CD4-positive, alpha-beta T cell treated with Interleukin-12 subunit alpha and Interleukin-12 subunit beta, for 1 hour (primary cell): ENCODE results near the gene C4orf46.

ENCODE experiments used
- DNase-seq: peaks from one replicate; pipeline ENCODE4 v3.0.0-alpha.2; 2020

The C4orf46 gene

GRCh38 chr4:158649111-158649680, 22.5 kb downstream of the C4orf46 start:
- no peak for DNase-seq

GRCh38 chr4:158644760-158645159, 26.9 kb downstream of the C4orf46 start:
- DNase-seq: no peak

GRCh38 chr4:158644356-158644755, 27.3 kb downstream of the C4orf46 start:
- DNase-seq: no peak

GRCh38 chr4:158636619-158637018, 35.1 kb downstream of the C4orf46 start:
- DNase-seq: no peak

- DNase-seq: no peak
These were observed 40.8 kb downstream of the C4orf46 start for GRCh38 chr4:158630893-158631292.

- DNase-seq: no peak
These were observed 46.1 kb downstream of the C4orf46 start for GRCh38 chr4:158625544-158625943.

GRCh38 chr4:158624889-158625478, 46.7 kb downstream of the C4orf46 start:
- peak; percentile 36 for DNase-seq

- no peak for DNase-seq
These were observed 49.4 kb downstream of the C4orf46 start for GRCh38 chr4:158622251-158622650.

- DNase-seq: no peak
These were observed 50.0 kb downstream of the C4orf46 start for GRCh38 chr4:158621729-158622128.

- no peak for DNase-seq
These were observed 53.7 kb downstream of the C4orf46 start for GRCh38 chr4:158617956-158618355.
